Measurements from ENCODE around the gene MTCL1. TPM values are rescaled to one million over a fixed set of nuclear protein-coding genes. Genes with fewer than 3 reads are reported as not detected.

Gene MTCL1
- total and polyA plus RNA-seq, 9 of the 15 experiments (the other 6 are each of a cell fraction or from before 2014, with no cell fraction given), result 0.21 to 7.4 (median 3.7) TPM

- TF ChIP-seq E2F1 (CRISPR knock-in tag; IDR thresholded peaks at IDR 0.05) (no peak), HNRNPUL1 (IDR thresholded peaks at IDR 0.05; ENCODE audit: low read length) (no peak), BHLHE40 (IDR thresholded peaks at IDR 0.05; ENCODE audit: low read length) (peak; percentile 64), DEAF1 (CRISPR knock-in tag; IDR thresholded peaks at IDR 0.05) (no peak), MAFF (IDR thresholded peaks at IDR 0.05; ENCODE audit: low read length) (no peak), CTBP1 (IDR thresholded peaks at IDR 0.05; ENCODE audit: borderline replicate concordance) (peak; percentile 87; the same call in 1 of the 2 replicates), ATF1 (CRISPR knock-in tag; IDR thresholded peaks at IDR 0.05) (no peak), ATF1 (tag; IDR thresholded peaks at IDR 0.05) (0 out of 2 replicates have a peak, but pooled peaks have one; percentile 9), ID3 (CRISPR knock-in tag; IDR thresholded peaks at IDR 0.05) (no peak), ID3 (tag; IDR thresholded peaks at IDR 0.05) (peak; percentile 64; the same call in 1 of the 2 replicates), SFPQ (IDR thresholded peaks at IDR 0.05; ENCODE audit: low read depth, low read length) (no peak), NFRKB (IDR thresholded peaks at IDR 0.05; ENCODE audit: low read depth) (no peak), TEAD1 (CRISPR knock-in tag; IDR thresholded peaks at IDR 0.05) (no peak), MNT (conservative IDR thresholded peaks at IDR 0.05) (peak in 1 of 2 experiments; percentile 59; a peak in 2 of 4 replicates)
Measured at GRCh38 chr18:8704361-8705237, 757 bp upstream of the MTCL1 start (continued).

Measured in K562 (cell line).